SU-DHL-6 (cell line): Measurements from ENCODE around the gene NKTR.

ENCODE experiments used
- H2AFZ ChIP-seq: fragments of 200-600 bp; sonication (generic); 2 replicates; pipeline ENCODE4 v1.6.1; 2014; ENCODE audit warnings: low read depth, mild to moderate bottlenecking, moderate library complexity, mixed read lengths, antibody characterized with exemption, low read length; ENCODE audit not compliant: severe bottlenecking
- H3F3A ChIP-seq: fragments of 200-600 bp; shearing (Covaris generic); 2 replicates; pipeline ENCODE4 v1.6.0; 2016; ENCODE audit warnings: antibody characterized with exemption, mild to moderate bottlenecking; ENCODE audit not compliant: insufficient read depth
- H3K27ac ChIP-seq: fragments of 200-600 bp; sonication (generic); 2 replicates; pipeline ENCODE4 v1.5.1; 2016; ENCODE audit warnings: low read depth, mild to moderate bottlenecking, low read length, moderate library complexity, mixed read lengths
- H3K27me3 ChIP-seq: fragments of 200-600 bp; sonication (generic), shearing (Covaris generic); 2 replicates; pipeline ENCODE4 v1.6.0; 2014; ENCODE audit warnings: mild to moderate bottlenecking, low read length
- H3K36me3 ChIP-seq: fragments of 200-600 bp; sonication (generic); 2 replicates; pipeline ENCODE4 v1.6.1; 2014; ENCODE audit warnings: mild to moderate bottlenecking, low read length, mixed read lengths
- H3K4me2 ChIP-seq: fragments of 300-600, 200-600 bp; shearing (Covaris generic), sonication (generic); 2 replicates; pipeline ENCODE4 v1.6.0; 2014; ENCODE audit warnings: low read length, low read depth, mild to moderate bottlenecking; ENCODE audit not compliant: poor library complexity, severe bottlenecking
- H3K4me3 ChIP-seq: fragments of 200-600 bp; sonication (generic); 2 replicates; pipeline ENCODE4 v1.5.1; 2014; ENCODE audit warnings: antibody characterized with exemption, low read length, mild to moderate bottlenecking, mixed read lengths; ENCODE audit not compliant: insufficient read depth, poor library complexity, severe bottlenecking
- H3K79me2 ChIP-seq: fragments of 200-600 bp; sonication (generic); 2 replicates; pipeline ENCODE4 v1.6.1; 2014; ENCODE audit warnings: mild to moderate bottlenecking, low read length, moderate library complexity; ENCODE audit not compliant: insufficient read depth
- H3K9ac ChIP-seq: fragments of 200-600 bp; sonication (generic); 2 replicates; pipeline ENCODE4 v1.7.0; 2014; ENCODE audit warnings: mild to moderate bottlenecking, low read length
- H3K9me2 ChIP-seq: fragments of 200-600 bp; sonication (generic); replicated peaks from 2 replicates; pipeline ENCODE4 v1.6.1; 2014; ENCODE audit warnings: low read length; ENCODE audit not compliant: insufficient read depth
- H3K9me3 ChIP-seq: fragments of 200-600 bp; sonication (generic); 2 replicates; pipeline ENCODE4 v1.6.1; 2014; ENCODE audit warnings: low read length, mixed read lengths; ENCODE audit not compliant: insufficient read depth
- H4K20me1 ChIP-seq: fragments of 200-600 bp; sonication (generic); 2 replicates; pipeline ENCODE4 v1.6.1; 2014; ENCODE audit warnings: low read depth, mild to moderate bottlenecking, antibody characterized with exemption, low read length, moderate library complexity, mixed read lengths
- CTCF ChIP-seq: fragments of 200-600 bp; sonication (generic); IDR thresholded peaks from one replicate; pipeline ENCODE4 v1.5.1; 2017; ENCODE audit warnings: antibody characterized with exemption, mild to moderate bottlenecking, low read length, moderate library complexity; ENCODE audit not compliant: insufficient read depth, poor library complexity, severe bottlenecking
- EZH2phosphoT487 ChIP-seq: fragments of 200-600 bp; sonication (generic), shearing (Covaris generic); conservative IDR thresholded peaks from 2 replicates; pipeline ENCODE4 v1.6.1; 2018; ENCODE audit warnings: mild to moderate bottlenecking, antibody characterized with exemption, low read length, moderate library complexity, mixed read lengths

NKTR gene

GRCh38 chr3:42647821-42648459, 47.5 kb downstream of the NKTR start:
- peaks cover 9% of the 10 kb centered on the region for H3F3A ChIP-seq
- H3K4me3 ChIP-seq = no peak overlapping the region
- no peaks in the 10 kb centered on the region for H4K20me1 ChIP-seq
- no peak overlapping the region for H3K9ac ChIP-seq
- no peak overlapping the region for H2AFZ ChIP-seq
- no peaks in the 10 kb centered on the region for H3K27me3 ChIP-seq
- H3K36me3 ChIP-seq = peaks cover 27% of the 10 kb centered on the region
- H3K79me2 ChIP-seq = no peaks in the 10 kb centered on the region
- H3K4me2 ChIP-seq = no peak overlapping the region
- no peak overlapping the region for H3K27ac ChIP-seq
- H3K9me2 ChIP-seq = no peaks in the 10 kb centered on the region
- TF ChIP-seq CTCF (no peak), EZH2phosphoT487 (no peak)
- H3K9me3 ChIP-seq = no peaks in the 10 kb centered on the region

- H3K36me3 ChIP-seq = peaks cover 17% of the 10 kb centered on the region
- peaks cover 9% of the 10 kb centered on the region for H3F3A ChIP-seq
- no peak overlapping the region for H3K9ac ChIP-seq
- H2AFZ ChIP-seq = no peak overlapping the region
- H3K27me3 ChIP-seq = no peaks in the 10 kb centered on the region
- H3K4me2 ChIP-seq = no peak overlapping the region
- TF ChIP-seq EZH2phosphoT487 = no peak
- TF ChIP-seq CTCF = no peak
- H4K20me1 ChIP-seq = no peaks in the 10 kb centered on the region
- no peak overlapping the region for H3K27ac ChIP-seq
- no peaks in the 10 kb centered on the region for H3K9me3 ChIP-seq
- H3K9me2 ChIP-seq = no peaks in the 10 kb centered on the region
- H3K79me2 ChIP-seq = no peaks in the 10 kb centered on the region
- H3K4me3 ChIP-seq = no peak overlapping the region
These were observed 48.5 kb downstream of the NKTR start for GRCh38 chr3:42649006-42649405.

- Histone ChIP-seq H3K9me3 (no peaks in the 10 kb centered on the region), H2AFZ (no peak overlapping the region), H3F3A (peaks cover 9% of the 10 kb centered on the region), H3K9me2 (no peaks in the 10 kb centered on the region), H3K36me3 (peaks cover 14% of the 10 kb centered on the region), H3K9ac (no peak overlapping the region), H4K20me1 (no peaks in the 10 kb centered on the region), H3K4me2 (no peak overlapping the region), H3K79me2 (no peaks in the 10 kb centered on the region), H3K4me3 (no peak overlapping the region), H3K27ac (no peak overlapping the region), H3K27me3 (no peaks in the 10 kb centered on the region)
- no peak for TF ChIP-seq CTCF
- TF ChIP-seq EZH2phosphoT487 = no peak
These were observed 49.3 kb downstream of the NKTR start for GRCh38 chr3:42649783-42650182.
